Measurements from ENCODE around the gene LPXN. TPM values are rescaled to one million over a fixed set of nuclear protein-coding genes. Genes with fewer than 3 reads are reported as not detected.
A peak's percentile ranks its signal among the peaks of the same experiment; 100 is the strongest.

The LPXN gene
- polyA plus RNA-seq, 2 of the 4 experiments (the other 2 are of a cell fraction), result 2.5 to 6.6 TPM

DNA sequence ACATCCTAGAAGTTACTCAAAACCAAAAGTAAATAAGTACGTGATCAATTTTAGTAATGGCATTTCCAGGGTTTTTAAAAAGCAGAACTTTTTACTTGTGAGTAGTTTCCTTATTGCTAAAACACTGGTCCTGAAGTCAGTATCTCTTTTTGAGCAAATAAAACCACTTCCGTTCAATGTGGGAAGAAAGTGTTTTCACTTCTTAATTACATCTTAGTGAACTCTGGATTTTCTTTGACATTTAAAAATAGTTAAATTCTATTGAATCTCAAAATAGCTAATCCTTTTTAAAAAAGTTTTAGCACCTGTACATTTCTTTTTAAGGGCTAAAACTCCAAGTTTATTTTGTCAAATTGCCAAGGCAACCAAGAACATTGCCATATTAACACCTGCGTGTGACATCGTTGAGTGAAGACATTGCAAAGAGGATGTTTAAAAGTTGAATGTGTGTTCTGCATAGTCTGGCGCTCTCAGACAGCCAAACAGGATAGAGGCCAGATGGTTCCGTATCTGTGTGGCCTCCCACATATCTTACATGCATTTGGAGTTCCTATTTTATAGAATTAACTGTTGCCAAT is 50.5 kb downstream of the LPXN start:
- H3K4me1 ChIP-seq, result 0 out of 3 replicates have a peak, but pooled peaks cover 3% of the 10 kb centered on the region
- H3K27ac ChIP-seq, result no peak overlapping the region
- H3K9me3 ChIP-seq, result no peaks in the 10 kb centered on the region
- H3K4me3 ChIP-seq, result no peak overlapping the region
- ChIA-PET CTCF (interaction anchor here (0.9 to 3.5 kb wide), 13 partner anchors 7 to 1068 kb away, joined by 3 to 31 read pairs (median 6); no protein-coding TSS in a partner anchor), POLR2A (no interaction called here)
- WGBS (ENCODE audit: missing lambda C conversion rate), result 47% methylated on average over 6 of the region's 6 CpGs
- TF ChIP-seq, protein P1, sequence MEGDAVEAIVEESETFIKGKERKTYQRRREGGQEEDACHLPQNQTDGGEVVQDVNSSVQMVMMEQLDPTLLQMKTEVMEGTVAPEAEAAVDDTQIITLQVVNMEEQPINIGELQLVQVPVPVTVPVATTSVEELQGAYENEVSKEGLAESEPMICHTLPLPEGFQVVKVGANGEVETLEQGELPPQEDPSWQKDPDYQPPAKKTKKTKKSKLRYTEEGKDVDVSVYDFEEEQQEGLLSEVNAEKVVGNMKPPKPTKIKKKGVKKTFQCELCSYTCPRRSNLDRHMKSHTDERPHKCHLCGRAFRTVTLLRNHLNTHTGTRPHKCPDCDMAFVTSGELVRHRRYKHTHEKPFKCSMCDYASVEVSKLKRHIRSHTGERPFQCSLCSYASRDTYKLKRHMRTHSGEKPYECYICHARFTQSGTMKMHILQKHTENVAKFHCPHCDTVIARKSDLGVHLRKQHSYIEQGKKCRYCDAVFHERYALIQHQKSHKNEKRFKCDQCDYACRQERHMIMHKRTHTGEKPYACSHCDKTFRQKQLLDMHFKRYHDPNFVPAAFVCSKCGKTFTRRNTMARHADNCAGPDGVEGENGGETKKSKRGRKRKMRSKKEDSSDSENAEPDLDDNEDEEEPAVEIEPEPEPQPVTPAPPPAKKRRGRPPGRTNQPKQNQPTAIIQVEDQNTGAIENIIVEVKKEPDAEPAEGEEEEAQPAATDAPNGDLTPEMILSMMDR (IDR thresholded peaks at IDR 0.05), result no peak
- TF ChIP-seq EP300 (IDR thresholded peaks at IDR 0.05), result no peak
- TF ChIP-seq, protein P2, sequence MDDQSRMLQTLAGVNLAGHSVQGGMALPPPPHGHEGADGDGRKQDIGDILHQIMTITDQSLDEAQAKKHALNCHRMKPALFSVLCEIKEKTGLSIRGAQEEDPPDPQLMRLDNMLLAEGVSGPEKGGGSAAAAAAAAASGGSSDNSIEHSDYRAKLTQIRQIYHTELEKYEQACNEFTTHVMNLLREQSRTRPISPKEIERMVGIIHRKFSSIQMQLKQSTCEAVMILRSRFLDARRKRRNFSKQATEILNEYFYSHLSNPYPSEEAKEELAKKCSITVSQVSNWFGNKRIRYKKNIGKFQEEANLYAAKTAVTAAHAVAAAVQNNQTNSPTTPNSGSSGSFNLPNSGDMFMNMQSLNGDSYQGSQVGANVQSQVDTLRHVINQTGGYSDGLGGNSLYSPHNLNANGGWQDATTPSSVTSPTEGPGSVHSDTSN (IDR thresholded peaks at IDR 0.05), result no peak
- no peak for TF ChIP-seq POLR2A (IDR thresholded peaks at IDR 0.05; ENCODE audit: low read length)
- no peak for TF ChIP-seq CHD4 (IDR thresholded peaks at IDR 0.05; ENCODE audit: borderline replicate concordance)
- no peak for TF ChIP-seq CEBPB (IDR thresholded peaks at IDR 0.05)
- no peak for FAIRE-seq
- no peak for DNase-seq (ENCODE audit: low read depth in 1 of 2, low spot score in 1 of 2)
- no peak for ATAC-seq
- H3K4me2 ChIP-seq, result no peak overlapping the region

DNA sequence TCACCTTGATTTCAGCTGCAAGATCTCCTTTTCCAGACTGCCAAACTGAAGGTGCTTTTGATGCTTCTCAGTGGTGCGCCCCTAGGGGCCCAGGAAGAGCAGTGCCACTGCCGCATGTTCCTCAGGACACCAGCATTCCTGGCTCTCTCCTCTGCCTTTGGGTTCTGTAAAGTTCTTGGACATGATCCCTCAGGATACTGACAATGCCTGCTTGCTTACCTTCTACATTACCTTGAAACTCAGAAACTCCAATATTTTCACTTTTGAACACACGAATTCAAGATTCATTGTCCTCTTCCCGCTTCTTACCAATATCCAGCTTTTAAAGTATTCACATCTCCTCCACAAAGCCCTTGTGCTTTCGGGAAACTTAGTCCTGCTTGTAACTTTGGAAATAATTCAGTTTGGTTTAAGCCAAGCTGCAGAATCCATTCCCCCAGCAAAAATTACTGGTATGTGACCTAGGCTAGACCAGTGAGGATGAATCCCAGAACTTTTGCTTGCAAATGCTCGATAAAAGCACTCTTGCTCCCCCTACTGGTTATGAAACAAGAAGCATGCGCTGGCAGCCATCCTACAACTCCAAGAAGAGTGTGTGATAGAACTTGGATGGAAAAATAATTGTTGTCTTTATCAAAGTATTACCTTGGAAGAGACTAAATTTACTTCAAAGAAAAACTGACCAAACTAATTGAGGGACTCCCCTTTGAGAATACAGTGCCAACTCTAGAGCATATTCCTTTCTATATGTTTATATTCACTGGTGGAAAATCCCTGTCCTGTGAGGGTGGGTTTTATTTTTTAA is 51.2 kb downstream of the LPXN start:
- Histone ChIP-seq H3K4me3 (peak overlapping the region; percentile 19; the same call in 1 of the 3 replicates), H3K27ac (peak overlapping the region in 1 of 2 experiments; percentile 30; a peak in 1 of 6 replicates), H3K4me2 (peak overlapping the region; percentile 69), H3K9me3 (no peaks in the 10 kb centered on the region), H3K4me1 (0 out of 3 replicates have a peak, but pooled peaks cover 3% of the 10 kb centered on the region)
- POLR2A ChIA-PET, result no interaction called here
- peak; percentile 46 for FAIRE-seq
- TF ChIP-seq JUNB (IDR thresholded peaks at IDR 0.05) (no peak), HDAC2 (IDR thresholded peaks at IDR 0.05) (no peak), ZNF302 (CRISPR knock-in tag; IDR thresholded peaks at IDR 0.05) (no peak), SMC3 (IDR thresholded peaks at IDR 0.05) (peak; percentile 41; the same call in 2 of the 3 replicates), ESRRA (IDR thresholded peaks at IDR 0.05; ENCODE audit: borderline replicate concordance, low read length) (no peak), RAD21 (conservative IDR thresholded peaks at IDR 0.05 in 1 of 2, IDR thresholded peaks at IDR 0.05 in 1 of 2) (peak; percentile 64 to 70), RCOR1 (IDR thresholded peaks at IDR 0.05; ENCODE audit: low read depth, low read length) (no peak), FOXS1 (CRISPR knock-in tag; IDR thresholded peaks at IDR 0.05) (no peak), ZFP36 (IDR thresholded peaks at IDR 0.05; ENCODE audit: borderline replicate concordance, partially characterized antibody) (no peak), MAFK (IDR thresholded peaks at IDR 0.05; ENCODE audit: partially characterized antibody) (no peak), EHF (CRISPR knock-in tag; IDR thresholded peaks at IDR 0.05) (no peak), JUN (IDR thresholded peaks at IDR 0.05) (no peak), GATA3 (IDR thresholded peaks at IDR 0.05; ENCODE audit: borderline replicate concordance) (no peak)
- TF ChIP-seq, protein P2 (IDR thresholded peaks at IDR 0.05), result no peak
- TF ChIP-seq, protein P1 (IDR thresholded peaks at IDR 0.05), result peak; percentile 77
- TF ChIP-seq, protein P3, sequence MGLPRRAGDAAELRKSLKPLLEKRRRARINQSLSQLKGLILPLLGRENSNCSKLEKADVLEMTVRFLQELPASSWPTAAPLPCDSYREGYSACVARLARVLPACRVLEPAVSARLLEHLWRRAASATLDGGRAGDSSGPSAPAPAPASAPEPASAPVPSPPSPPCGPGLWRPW (IDR thresholded peaks at IDR 0.05), result no peak
- TF ChIP-seq, protein P4, sequence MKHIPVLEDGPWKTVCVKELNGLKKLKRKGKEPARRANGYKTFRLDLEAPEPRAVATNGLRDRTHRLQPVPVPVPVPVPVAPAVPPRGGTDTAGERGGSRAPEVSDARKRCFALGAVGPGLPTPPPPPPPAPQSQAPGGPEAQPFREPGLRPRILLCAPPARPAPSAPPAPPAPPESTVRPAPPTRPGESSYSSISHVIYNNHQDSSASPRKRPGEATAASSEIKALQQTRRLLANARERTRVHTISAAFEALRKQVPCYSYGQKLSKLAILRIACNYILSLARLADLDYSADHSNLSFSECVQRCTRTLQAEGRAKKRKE (CRISPR knock-in tag; IDR thresholded peaks at IDR 0.05; ENCODE audit: low read depth), result no peak
- TF ChIP-seq, protein P5, sequence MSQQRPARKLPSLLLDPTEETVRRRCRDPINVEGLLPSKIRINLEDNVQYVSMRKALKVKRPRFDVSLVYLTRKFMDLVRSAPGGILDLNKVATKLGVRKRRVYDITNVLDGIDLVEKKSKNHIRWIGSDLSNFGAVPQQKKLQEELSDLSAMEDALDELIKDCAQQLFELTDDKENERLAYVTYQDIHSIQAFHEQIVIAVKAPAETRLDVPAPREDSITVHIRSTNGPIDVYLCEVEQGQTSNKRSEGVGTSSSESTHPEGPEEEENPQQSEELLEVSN (IDR thresholded peaks at IDR 0.05; ENCODE audit: borderline replicate concordance, low read depth), result no peak
- CTCF ChIA-PET, result interaction anchor here (0.7 to 3.5 kb wide), 22 partner anchors 8 to 1067 kb away, joined by 3 to 31 read pairs (median 6); no protein-coding TSS in a partner anchor
- peak; percentile 71 to 85 for DNase-seq (ENCODE audit: low read depth in 1 of 2, low spot score in 1 of 2)
- WGBS (ENCODE audit: missing lambda C conversion rate), result 19% methylated on average over 7 of the region's 7 CpGs
- ATAC-seq, result peak; percentile 98 to 99

Data from A549 (cell line).